Measurements from ENCODE around the gene FMN1.

The FMN1 gene

GRCh38 chr15:33154351-33155166 lies 40.0 kb downstream of the FMN1 start:
- Histone ChIP-seq H3K9ac (ENCODE audit: low read depth, low read length) (no peak overlapping the region), H3K36me3 (ENCODE audit: insufficient read depth, low read length) (no peaks in the 10 kb centered on the region), H3K9me3 (ENCODE audit: insufficient read depth, low read depth, low read length) (no peaks in the 10 kb centered on the region), H3K4me1 (ENCODE audit: insufficient read depth, low read length) (peaks cover 20% of the 10 kb centered on the region; the same call in 1 of the 2 replicates), H3K27me3 (ENCODE audit: insufficient read depth, low read length) (no peaks in the 10 kb centered on the region), H3K4me3 (ENCODE audit: low read length) (no peak overlapping the region), H3K27ac (ENCODE audit: low read depth, low read length) (no peak overlapping the region)
- 91% methylated on average over 14 of the region's 14 CpGs for WGBS

DNA sequence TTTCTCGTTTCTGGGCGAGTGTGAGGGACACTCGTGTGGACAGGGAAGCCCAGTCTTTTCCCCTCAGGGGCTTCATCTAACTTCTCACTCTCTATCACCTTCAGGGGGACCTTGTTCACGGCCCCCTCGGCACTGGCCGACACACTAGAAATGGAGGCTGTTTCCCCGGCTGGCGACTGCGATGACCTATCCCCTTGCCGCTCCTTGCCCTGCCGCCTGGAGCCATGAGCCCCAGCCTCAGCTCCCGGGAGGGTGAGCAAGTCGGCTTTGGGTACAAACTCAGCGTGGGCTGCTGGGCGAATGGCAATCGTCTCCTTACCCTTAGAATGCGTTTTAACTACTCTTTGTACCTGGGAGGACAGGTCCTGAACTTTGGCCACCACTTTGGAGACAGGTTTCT lies 41.0 kb downstream of the FMN1 start:
- Histone ChIP-seq H3K9ac (ENCODE audit: low read depth, low read length) (no peak overlapping the region), H3K27ac (ENCODE audit: low read depth, low read length) (no peak overlapping the region), H3K36me3 (ENCODE audit: insufficient read depth, low read length) (no peaks in the 10 kb centered on the region), H3K4me3 (ENCODE audit: low read length) (no peak overlapping the region), H3K27me3 (ENCODE audit: insufficient read depth, low read length) (no peaks in the 10 kb centered on the region), H3K4me1 (ENCODE audit: insufficient read depth, low read length) (peaks cover 20% of the 10 kb centered on the region; the same call in 1 of the 2 replicates), H3K9me3 (ENCODE audit: insufficient read depth, low read depth, low read length) (no peaks in the 10 kb centered on the region)
- 95% methylated on average over 17 of the region's 17 CpGs for WGBS

DNA sequence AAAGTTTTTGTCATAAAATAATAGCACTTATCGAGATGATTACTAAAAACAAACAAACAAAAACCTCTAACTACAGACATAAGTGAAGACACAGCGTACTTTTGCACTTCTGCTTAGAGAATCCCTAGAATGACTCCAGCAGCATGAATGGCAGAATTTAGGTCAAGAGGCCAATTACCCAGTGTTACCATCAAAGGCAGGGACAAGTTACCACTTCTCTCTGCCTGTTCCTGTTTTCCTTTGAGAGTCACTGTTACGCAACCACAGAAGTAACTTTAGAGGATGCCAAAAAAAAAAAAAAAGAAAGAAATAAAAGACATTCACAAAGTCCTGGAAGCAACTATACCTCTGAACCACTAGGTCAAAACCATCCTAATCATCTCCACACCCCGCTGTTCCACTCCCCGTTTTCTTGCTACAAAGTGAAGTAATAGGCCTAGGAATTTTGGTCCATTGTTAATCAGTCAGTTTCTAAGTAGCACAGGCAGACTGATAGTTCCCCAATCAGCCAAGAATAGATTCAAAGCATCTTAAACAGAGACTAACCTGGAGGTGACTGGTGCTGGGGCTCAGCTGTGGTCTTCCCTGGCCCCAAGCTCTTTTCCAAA lies 41.9 kb downstream of the FMN1 start:
- no peak overlapping the region for H3K9ac ChIP-seq (ENCODE audit: low read depth, low read length)
- H3K4me3 ChIP-seq (ENCODE audit: low read length): no peak overlapping the region
- H3K27me3 ChIP-seq (ENCODE audit: insufficient read depth, low read length): no peaks in the 10 kb centered on the region
- peaks cover 20% of the 10 kb centered on the region; the same call in 1 of the 2 replicates for H3K4me1 ChIP-seq (ENCODE audit: insufficient read depth, low read length)
- WGBS: 90% methylated on average over 4 of the region's 5 CpGs
- H3K27ac ChIP-seq (ENCODE audit: low read depth, low read length): no peak overlapping the region
- no peaks in the 10 kb centered on the region for H3K9me3 ChIP-seq (ENCODE audit: insufficient read depth, low read depth, low read length)
- H3K36me3 ChIP-seq (ENCODE audit: insufficient read depth, low read length): no peaks in the 10 kb centered on the region

DNA sequence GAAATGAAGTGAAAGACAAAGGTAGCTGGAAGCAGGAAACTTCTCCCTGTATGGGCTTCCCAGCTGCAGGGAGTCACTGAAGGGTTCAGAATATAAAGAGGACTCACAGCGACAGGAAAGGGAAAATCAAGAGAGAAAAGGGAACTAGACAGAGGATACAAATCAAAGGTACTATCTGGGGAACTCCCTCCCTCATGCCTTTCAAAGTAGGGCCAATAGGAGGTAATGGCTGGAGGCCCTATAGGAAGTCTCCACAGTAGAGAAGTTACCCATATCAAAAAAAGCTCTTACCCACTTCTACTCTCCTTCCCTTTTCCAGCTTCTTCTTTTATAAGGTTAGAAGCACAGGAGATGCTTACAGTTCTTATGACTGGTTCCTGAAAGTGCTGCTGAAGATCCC lies 43.5 kb downstream of the FMN1 start:
- H3K4me1 ChIP-seq (ENCODE audit: insufficient read depth, low read length): peaks cover 20% of the 10 kb centered on the region; the same call in 1 of the 2 replicates
- no peaks in the 10 kb centered on the region for H3K9me3 ChIP-seq (ENCODE audit: insufficient read depth, low read depth, low read length)
- no peaks in the 10 kb centered on the region for H3K36me3 ChIP-seq (ENCODE audit: insufficient read depth, low read length)
- no peak overlapping the region for H3K4me3 ChIP-seq (ENCODE audit: low read length)
- no peak overlapping the region for H3K27ac ChIP-seq (ENCODE audit: low read depth, low read length)
- WGBS: 35% methylated on average over 1 of the region's 1 CpG
- H3K27me3 ChIP-seq (ENCODE audit: insufficient read depth, low read length): no peaks in the 10 kb centered on the region
- H3K9ac ChIP-seq (ENCODE audit: low read depth, low read length): no peak overlapping the region

- H3K9ac ChIP-seq (ENCODE audit: low read depth, low read length): no peak overlapping the region
- WGBS: 93% methylated on average over 2 of the region's 2 CpGs
These were observed 44.0 kb downstream of the FMN1 start for GRCh38 chr15:33150431-33150941.

DNA sequence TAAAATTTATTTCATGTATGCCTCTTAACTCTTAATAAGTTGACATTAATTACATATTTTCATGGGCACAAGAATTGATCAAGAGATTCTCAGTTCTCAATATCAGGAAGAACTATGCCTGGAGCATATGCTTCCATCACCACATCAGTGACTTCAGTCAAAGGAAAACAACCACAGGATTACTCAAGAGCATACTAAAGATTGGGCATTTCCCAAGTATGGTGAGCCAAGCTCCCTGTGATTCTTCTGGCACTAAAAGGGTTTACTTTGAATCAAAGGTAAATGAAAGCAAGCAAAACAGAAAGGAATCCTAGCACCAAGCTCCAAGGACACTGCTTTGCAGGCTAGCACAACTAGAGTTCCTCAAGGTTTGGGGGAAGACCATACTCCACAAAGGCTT lies 44.6 kb downstream of the FMN1 start:
- Histone ChIP-seq H3K36me3 (ENCODE audit: insufficient read depth, low read length) (no peaks in the 10 kb centered on the region), H3K27me3 (ENCODE audit: insufficient read depth, low read length) (no peaks in the 10 kb centered on the region), H3K9me3 (ENCODE audit: insufficient read depth, low read depth, low read length) (no peaks in the 10 kb centered on the region), H3K4me3 (ENCODE audit: low read length) (no peak overlapping the region), H3K9ac (ENCODE audit: low read depth, low read length) (no peak overlapping the region), H3K4me1 (ENCODE audit: insufficient read depth, low read length) (peaks cover 20% of the 10 kb centered on the region; the same call in 1 of the 2 replicates), H3K27ac (ENCODE audit: low read depth, low read length) (no peak overlapping the region)

More at GRCh38 chr15:33150431-33150941, 44.0 kb downstream of the FMN1 start:
- Histone ChIP-seq H3K27me3 (ENCODE audit: insufficient read depth, low read length) (no peaks in the 10 kb centered on the region), H3K4me3 (ENCODE audit: low read length) (no peak overlapping the region), H3K9me3 (ENCODE audit: insufficient read depth, low read depth, low read length) (no peaks in the 10 kb centered on the region), H3K27ac (ENCODE audit: low read depth, low read length) (no peak overlapping the region), H3K4me1 (ENCODE audit: insufficient read depth, low read length) (peaks cover 20% of the 10 kb centered on the region; the same call in 1 of the 2 replicates), H3K36me3 (ENCODE audit: insufficient read depth, low read length) (no peaks in the 10 kb centered on the region)

DNA sequence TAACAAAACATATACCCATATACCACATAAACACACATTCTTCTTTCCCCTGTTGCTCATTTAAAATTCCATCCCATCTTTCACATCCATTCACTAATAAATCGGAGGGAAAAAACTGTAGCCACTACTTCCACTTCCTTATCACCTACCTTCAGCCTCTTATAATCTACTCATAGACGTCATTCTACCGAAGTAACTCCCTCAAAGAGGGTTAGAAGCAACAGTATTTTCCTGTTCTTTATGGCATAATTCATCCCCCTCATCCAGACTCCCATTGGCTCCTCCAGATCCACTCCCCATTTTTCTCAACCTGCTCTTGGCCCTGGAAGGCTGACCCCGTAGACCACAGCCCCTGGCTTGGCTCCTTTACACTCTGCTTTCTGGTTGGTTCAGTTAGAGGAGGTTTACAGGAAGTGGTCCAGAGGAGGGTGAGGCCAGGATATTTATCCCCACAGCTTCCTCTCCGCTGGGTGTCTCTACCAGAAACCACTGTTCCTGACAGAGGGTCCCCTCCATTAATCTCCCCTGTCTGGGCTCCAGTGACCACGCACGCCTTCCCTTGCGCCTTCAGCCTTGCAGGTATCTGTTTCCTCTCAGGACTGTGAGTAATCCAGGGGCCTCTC lies 46.3 kb downstream of the FMN1 start:
- 84% methylated on average over 8 of the region's 8 CpGs for WGBS
- Histone ChIP-seq H3K4me1 (ENCODE audit: insufficient read depth, low read length) (peaks cover 20% of the 10 kb centered on the region; the same call in 1 of the 2 replicates), H3K27ac (ENCODE audit: low read depth, low read length) (no peak overlapping the region)

DNA sequence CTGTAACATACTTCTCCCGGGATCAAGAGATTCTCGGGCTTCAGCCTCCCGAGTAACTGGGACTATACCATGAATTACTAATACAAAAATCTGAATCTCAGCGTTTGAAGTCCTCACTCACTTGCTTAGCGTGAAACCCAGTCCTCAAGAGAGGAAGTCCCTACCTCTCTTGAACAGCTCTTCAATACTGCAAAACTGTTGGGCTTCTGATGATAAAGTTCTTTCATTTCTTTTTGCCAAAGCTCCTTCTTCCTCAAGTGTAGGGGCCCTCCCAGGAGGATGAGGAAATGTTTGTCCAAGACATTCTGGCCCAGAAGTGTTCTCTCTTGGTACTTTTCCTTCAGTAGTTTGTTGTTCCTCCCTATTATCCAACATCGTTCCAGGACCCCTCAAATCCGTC lies 48.5 kb downstream of the FMN1 start:
- Histone ChIP-seq H3K9ac (ENCODE audit: low read depth, low read length) (no peak overlapping the region), H3K36me3 (ENCODE audit: insufficient read depth, low read length) (no peaks in the 10 kb centered on the region), H3K27me3 (ENCODE audit: insufficient read depth, low read length) (no peaks in the 10 kb centered on the region), H3K27ac (ENCODE audit: low read depth, low read length) (no peak overlapping the region), H3K4me3 (ENCODE audit: low read length) (no peak overlapping the region), H3K4me1 (ENCODE audit: insufficient read depth, low read length) (peaks cover 7% of the 10 kb centered on the region; the same call in 1 of the 2 replicates), H3K9me3 (ENCODE audit: insufficient read depth, low read depth, low read length) (no peaks in the 10 kb centered on the region)
- 94% methylated on average over 7 of the region's 7 CpGs for WGBS

More for the DNA sequence above, 46.3 kb downstream of the FMN1 start:
- Histone ChIP-seq H3K9me3 (ENCODE audit: insufficient read depth, low read depth, low read length) (no peaks in the 10 kb centered on the region), H3K4me3 (ENCODE audit: low read length) (no peak overlapping the region), H3K27me3 (ENCODE audit: insufficient read depth, low read length) (no peaks in the 10 kb centered on the region), H3K36me3 (ENCODE audit: insufficient read depth, low read length) (no peaks in the 10 kb centered on the region), H3K9ac (ENCODE audit: low read depth, low read length) (no peak overlapping the region)

DNA sequence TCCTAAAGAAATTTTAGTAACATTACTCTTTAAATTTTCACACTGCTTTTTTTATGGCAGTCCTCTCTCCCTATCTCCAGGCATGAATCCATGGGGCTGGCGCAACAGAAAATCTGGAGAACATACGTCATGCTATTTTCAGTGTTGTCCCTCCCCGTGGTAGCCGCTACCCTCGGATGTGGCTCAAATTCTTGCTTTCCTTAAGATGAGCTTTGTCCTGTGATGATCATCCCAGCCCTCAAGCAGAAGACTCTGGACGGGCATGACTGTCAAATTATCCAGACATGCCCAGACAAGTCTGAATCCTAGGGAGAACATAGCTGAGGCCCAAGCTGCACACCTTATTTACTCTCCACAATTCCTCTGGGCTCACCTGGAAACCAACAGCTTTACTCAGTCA lies 49.1 kb downstream of the FMN1 start:
- WGBS: 94% methylated on average over 6 of the region's 6 CpGs
- Histone ChIP-seq H3K27ac (ENCODE audit: low read depth, low read length) (no peak overlapping the region), H3K27me3 (ENCODE audit: insufficient read depth, low read length) (no peaks in the 10 kb centered on the region), H3K4me3 (ENCODE audit: low read length) (no peak overlapping the region), H3K4me1 (ENCODE audit: insufficient read depth, low read length) (peaks cover under 1% of the 10 kb centered on the region; the same call in 1 of the 2 replicates), H3K9ac (ENCODE audit: low read depth, low read length) (no peak overlapping the region), H3K36me3 (ENCODE audit: insufficient read depth, low read length) (no peaks in the 10 kb centered on the region), H3K9me3 (ENCODE audit: insufficient read depth, low read depth, low read length) (no peaks in the 10 kb centered on the region)

DNA sequence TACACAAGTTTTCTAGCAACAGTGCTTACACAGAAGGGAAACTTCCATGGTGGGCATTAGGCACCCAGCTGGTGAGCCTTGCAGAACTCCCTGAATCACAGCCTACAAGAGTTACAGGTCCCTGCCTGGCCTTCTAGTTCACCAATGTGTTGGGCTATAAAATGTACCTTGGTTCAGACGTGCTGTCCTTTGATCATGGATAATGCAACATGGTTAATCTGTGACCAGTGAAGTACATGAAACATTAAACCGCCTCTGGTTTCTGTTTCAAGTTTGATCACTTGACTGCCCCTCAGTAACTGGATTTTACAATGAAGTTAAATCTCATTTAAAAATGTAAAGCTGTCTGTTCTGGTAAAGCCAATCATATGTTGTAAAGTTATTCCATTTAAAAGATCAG lies 51.8 kb downstream of the FMN1 start:
- Histone ChIP-seq H3K27me3 (ENCODE audit: insufficient read depth, low read length) (no peaks in the 10 kb centered on the region), H3K27ac (ENCODE audit: low read depth, low read length) (no peak overlapping the region), H3K4me3 (ENCODE audit: low read length) (no peak overlapping the region), H3K36me3 (ENCODE audit: insufficient read depth, low read length) (no peaks in the 10 kb centered on the region), H3K9me3 (ENCODE audit: insufficient read depth, low read depth, low read length) (no peaks in the 10 kb centered on the region), H3K4me1 (ENCODE audit: insufficient read depth, low read length) (no peaks in the 10 kb centered on the region), H3K9ac (ENCODE audit: low read depth, low read length) (no peak overlapping the region)
- WGBS: 83% methylated on average over 2 of the region's 2 CpGs

GRCh38 chr15:33138000-33138399 lies 56.5 kb downstream of the FMN1 start:
- H3K36me3 ChIP-seq (ENCODE audit: insufficient read depth, low read length): no peaks in the 10 kb centered on the region
- H3K4me3 ChIP-seq (ENCODE audit: low read length): no peak overlapping the region
- H3K9me3 ChIP-seq (ENCODE audit: insufficient read depth, low read depth, low read length): no peaks in the 10 kb centered on the region
- H3K27ac ChIP-seq (ENCODE audit: low read depth, low read length): no peak overlapping the region
- H3K4me1 ChIP-seq (ENCODE audit: insufficient read depth, low read length): no peaks in the 10 kb centered on the region
- 92% methylated on average over 3 of the region's 3 CpGs for WGBS
- no peaks in the 10 kb centered on the region for H3K27me3 ChIP-seq (ENCODE audit: insufficient read depth, low read length)
- H3K9ac ChIP-seq (ENCODE audit: low read depth, low read length): no peak overlapping the region
